Mucosa of gallbladder (tissue), 1 donor: ENCODE results near the gene TOP3B. TPM values are rescaled to one million over a fixed set of nuclear protein-coding genes. Genes with fewer than 3 reads are reported as not detected.

Source experiments
- DNase-seq: peaks from one replicate; pipeline ENCODE4 v3.0.0-alpha.2; 2020; ENCODE audit warnings: low spot score
- total RNA-seq: library from RNA; stranded (reverse); gene quantifications from one replicate; pipeline ENCODE4 v1.2.1, GENCODE V29; 2021
- donor health status: DM: no; HTN: no; CAD: no.

TOP3B gene
- total RNA-seq, 1 donor from 2014 or later = 33.1 TPM

GRCh38 chr22:21963286-21963685 lies 19.3 kb downstream of the TOP3B start:
- no peak for DNase-seq

- no peak for DNase-seq
These were observed 20.0 kb downstream of the TOP3B start for GRCh38 chr22:21962655-21962949.

GRCh38 chr22:21961886-21962654 lies 20.5 kb downstream of the TOP3B start:
- DNase-seq = peak; percentile 59

DNA sequence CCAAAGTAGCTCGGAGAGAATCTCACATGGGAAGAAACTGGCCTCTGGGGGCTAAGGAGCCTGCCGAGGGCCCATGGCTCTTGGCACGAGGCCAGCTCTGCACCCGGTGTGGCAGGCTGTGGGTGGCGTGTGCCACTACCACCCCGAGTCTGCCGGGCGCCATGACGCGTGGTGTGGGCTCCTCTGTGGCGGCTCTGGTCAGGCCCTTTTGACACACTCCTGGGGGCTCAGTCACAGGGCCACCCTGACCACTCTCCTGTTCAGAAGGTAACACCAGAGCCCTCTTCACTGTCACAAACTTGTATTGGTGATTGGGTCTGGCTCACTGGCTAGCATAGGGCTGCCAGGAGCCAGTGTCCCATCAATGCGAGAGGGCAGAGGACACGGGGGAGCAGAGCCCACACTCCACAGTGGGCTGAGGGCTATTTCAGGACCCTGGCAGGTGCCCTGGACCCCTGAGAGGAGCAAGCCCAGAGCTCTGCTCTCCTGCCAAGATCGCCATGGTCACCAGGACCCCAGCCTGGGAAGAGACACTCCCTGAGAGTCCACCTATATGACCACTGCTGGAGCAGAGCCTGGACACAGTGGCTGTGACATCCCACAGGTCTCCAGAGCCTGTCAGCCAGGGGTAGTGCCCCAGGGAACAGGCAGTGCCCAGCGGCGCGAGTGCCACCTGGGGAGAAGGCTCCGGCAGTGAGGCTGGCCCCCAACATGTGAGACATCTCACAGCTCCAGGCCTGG lies 21.3 kb downstream of the TOP3B start:
- DNase-seq = no peak

DNA sequence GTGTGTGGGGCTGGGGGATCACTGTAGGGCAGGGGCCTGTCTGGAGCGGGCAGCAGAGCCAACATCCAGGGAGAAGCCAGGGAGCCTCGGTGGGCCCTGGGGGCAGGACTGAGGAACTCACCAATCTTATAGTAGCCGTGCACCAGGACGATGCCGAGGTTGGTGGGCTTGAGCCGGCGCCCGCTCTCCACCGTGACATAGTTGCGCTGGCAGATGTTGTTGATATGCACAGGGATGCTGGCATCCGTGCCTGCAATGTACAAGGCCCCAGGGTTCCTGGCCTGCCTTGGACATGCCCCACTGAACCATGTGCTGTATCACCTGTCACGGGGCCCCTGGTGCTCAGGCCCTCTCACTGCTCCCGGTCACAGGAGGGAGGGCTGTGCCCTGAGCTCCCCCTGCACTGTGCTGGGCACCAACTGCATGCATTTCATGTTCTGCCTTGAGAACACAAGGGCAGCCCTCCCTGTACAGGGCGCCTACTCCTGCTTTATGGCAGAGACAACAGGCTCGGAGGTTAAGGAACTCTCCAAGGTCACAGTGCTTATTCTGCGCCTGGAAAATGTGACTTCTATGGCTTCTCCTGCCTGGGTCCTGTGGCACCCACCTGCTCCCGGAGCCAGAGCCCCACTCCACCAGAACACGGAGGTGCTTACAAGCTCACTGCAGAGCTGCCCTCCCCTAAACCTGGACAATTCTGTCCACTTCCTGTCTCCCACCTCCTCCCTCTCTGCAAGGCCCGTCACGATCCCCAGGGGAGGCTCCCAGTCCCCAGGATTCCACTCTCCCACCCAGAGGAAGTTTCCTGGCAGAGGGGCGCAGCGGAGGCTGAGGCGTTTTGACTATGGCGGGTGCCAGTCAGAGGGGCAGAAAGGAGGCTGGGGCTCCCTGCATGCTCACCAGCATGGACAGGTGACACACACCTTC lies 22.1 kb downstream of the TOP3B start:
- no peak for DNase-seq

DNA sequence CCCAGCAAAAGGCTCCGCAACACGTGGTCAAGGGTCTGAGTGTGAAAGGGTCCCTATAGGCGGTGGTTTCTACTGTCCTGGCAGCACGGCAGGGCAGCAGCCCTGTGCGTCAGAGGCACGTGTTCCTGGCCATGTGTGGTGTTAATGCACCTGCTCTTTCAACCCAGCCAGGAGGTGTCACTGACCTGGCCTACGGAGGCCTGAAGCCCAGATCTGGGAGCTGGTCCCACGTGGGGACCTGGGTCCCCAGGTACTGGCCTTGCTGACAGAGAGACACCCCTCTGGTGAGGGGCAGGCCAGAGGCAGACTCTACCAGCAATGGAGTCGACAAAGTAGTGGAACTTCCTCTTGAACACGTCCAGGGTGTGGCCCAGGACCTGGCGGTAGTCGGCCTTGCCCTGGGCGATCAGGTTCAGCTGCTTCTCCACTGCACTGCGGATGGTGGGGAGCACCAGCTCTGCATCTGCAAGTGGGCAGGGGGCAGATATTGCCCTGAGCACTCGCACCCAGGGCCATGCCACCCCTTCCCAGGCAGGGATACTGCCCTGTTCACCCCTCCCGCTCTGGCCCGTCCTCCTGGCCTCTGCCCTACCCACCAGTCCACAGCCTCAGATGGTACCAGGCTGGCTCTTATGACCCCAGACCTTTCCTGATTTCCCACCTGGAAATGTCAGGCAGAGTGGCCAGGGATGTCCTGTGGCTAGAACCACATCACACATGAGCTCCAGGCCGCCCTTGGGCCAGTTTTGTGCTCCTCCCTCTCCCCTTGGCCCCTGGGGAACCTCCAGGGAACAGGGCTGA lies 23.1 kb downstream of the TOP3B start:
- DNase-seq = no peak

- DNase-seq = no peak
These were observed 24.0 kb downstream of the TOP3B start for GRCh38 chr22:21958360-21959273.

DNA sequence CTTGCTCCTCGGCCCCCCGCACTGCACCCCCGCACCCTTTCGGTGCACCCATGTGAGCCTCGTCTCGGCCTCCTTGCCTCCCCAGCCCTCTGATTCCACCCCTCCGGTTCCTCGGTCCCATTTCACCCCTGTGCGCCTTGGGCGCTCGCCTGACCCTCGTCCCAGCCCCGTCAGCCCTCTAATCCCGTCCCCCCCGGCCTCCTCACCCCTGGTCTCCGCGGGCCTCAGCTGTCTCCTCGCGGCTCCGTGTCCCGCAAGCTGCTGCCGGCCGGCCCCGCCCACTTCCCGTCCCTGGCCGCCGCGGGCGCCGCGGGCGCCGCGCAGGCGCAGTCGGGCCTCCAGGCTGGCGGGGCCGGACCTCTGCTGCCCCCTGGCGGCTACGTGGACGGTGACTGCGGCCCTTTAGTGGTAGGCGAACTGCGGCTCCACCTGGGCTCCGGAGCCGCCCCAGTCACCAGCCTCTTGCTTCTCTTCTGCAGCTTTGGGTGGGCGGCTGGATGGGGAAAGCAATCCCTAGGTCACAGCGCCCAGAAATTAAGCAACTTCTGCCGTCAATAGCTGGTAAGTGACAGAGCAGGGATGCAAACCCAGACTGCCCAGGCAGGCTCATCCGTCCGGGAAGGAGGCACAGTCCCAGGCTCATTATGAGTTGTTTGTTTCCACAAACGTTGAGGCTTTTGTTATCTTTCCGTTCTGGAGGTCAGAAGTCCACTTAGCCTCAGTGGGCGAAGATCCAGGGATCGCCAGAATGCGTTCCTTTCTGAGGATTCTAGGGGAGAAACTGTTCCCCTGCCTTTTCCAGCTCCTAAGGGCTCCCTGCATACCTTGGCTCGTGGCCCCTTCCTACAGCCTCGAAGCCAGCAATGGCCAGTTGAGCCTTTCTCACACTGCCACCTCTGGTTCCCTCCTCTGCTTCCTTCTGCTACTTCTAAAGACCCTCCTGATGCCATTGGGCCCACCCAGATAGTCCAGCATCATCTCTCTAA lies 29.7 kb downstream of the TOP3B start, which contains the start of gene PPM1F:
Gene PPM1F, minus strand, starts transcription at position 263 of the 986 bp plus-strand sequence. CDS start 6,800 bp downstream, outside the sequence.
- peak; percentile 86 for DNase-seq

DNA sequence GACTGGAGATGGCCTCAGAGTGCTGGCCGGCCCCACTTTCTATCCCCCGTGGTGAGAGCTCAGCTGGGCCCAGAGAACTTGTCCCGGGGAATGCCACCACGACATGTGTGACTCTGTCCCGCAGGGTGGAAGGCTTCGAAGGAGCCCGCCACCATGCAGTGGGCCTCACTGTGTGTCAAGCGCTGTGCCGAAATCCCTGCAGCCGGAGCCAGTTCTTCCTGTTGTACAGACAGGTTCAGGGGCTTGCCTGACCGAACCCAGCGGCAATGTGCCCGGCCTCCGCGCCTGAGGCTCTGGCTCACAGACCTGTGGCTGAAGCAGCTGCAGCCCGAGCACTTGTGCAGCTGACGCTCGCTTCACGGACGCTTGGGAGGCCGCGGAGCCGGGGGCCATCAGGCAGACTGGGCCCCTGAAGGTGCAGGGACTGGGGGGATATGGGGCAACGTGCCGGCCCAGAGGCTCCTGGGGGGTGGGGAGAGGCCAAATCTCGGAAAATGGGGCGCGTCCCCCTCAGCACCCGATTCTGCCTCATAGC lies 30.6 kb downstream of the TOP3B start:
- DNase-seq = no peak

DNA sequence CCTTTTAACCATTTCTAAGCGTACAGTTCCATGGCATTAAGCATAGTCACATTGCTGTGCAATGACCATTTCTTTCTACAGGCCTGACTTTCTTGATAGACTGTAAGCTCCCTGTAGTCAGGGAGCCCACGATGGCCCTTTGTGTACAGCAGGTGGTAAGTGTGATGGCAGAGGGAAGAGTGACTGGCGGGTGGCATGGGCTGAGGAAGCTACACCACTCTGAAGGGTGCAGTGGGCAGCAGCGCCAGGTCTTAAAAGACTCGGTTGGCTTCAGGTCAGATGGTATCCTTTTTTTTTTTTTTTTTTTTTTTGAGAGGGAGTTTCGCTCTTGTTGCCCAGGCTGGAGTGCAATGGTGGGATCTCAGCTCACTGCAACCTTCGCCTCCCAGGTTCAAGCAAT lies 31.5 kb downstream of the TOP3B start:
- DNase-seq = no peak

GRCh38 chr22:21949948-21950347 lies 32.6 kb downstream of the TOP3B start:
- DNase-seq = no peak

DNA sequence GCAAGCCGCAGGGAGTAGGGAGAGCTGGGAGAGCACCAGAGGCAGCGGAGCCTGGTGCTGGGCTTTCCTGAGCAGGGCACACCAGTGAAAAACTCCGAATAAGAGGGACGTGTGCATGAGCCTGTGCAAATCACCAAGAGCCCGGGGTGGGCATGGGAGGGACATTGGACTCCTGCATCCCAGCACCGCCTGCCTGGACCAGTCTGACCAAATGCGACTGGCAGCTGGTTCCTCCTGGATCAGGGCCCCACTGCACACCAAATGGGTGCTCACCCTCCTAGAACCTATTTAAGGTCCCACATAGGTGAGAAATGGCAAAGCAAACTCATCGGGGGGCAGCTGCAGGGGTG lies 33.0 kb downstream of the TOP3B start:
- DNase-seq = no peak

GRCh38 chr22:21948824-21949568 lies 33.6 kb downstream of the TOP3B start:
- no peak for DNase-seq

GRCh38 chr22:21948390-21948789 lies 34.2 kb downstream of the TOP3B start:
- no peak for DNase-seq

- DNase-seq = no peak
These were observed 35.3 kb downstream of the TOP3B start for GRCh38 chr22:21947040-21948014.

DNA sequence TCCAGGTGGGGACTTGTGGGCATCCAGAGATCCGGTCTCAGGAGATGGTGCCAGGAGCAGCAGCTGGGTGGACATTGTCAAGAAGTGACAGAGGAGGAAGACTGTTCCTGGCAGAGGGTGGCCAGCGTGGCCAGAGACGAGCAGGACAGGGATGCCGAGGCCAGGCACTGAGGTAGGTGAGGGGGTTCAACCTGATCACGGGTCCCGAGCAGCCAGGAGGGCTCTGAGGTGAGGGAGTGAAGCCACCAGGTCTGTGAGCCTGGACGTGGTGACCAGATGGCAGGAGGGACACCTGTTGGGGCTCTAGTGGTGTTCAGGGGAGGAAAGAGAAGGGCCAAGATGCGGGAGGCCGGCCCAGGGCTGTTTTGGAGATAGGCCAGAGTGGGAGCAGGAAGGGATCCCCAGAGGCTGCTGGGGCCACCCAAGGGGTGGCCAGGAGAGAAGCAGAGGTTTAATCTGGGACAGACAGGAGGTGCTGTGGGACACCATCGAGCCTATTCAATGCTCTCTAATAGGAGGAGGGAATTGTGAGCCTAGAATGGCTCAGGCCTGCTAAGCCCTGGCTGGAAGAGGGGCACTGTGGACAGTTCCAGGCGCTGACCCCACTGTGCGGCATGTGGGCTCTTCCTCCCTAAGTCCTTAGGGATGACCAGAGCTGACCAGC lies 36.2 kb downstream of the TOP3B start:
- no peak for DNase-seq
